AG04449 (cell line): Measurements from ENCODE around the gene TIMM10.

Experiments used
- CTCF ChIA-PET: fragments of 350-600 bp; formaldehyde crosslinking; extraction: SDS; loops from one replicate; lab custom pipeline; 2021; ENCODE audit warnings: antibody characterized with exemption; lab: Yijun Ruan, JAX
- POLR2A ChIA-PET: fragments of 400-600, 350-600 bp; formaldehyde crosslinking; extraction: SDS; loops from one replicate; lab custom pipeline; 2020; ENCODE audit warnings: antibody characterized with exemption, inconsistent platforms; lab: Yijun Ruan, JAX
- DNase-seq: peaks from one replicate; pipeline ENCODE4 v3.0.0-alpha.2; 2010; ENCODE audit warnings: low read depth, low spot score
- H3K4me3 ChIP-seq: 2 replicates; pipeline ENCODE4 v1.5.1; 2011; ENCODE audit warnings: low read depth, mild to moderate bottlenecking, control low read depth, low read length
- TF ChIP-seq, protein P1 (sequence below): IDR thresholded peaks from one replicate; pipeline ENCODE4 v1.5.1; 2011; ENCODE audit warnings: mild to moderate bottlenecking, moderate library complexity, low read length, control low read depth, inconsistent platforms; ENCODE audit not compliant: insufficient read depth; ENCODE audit errors: missing control alignments

The TIMM10 gene

DNA sequence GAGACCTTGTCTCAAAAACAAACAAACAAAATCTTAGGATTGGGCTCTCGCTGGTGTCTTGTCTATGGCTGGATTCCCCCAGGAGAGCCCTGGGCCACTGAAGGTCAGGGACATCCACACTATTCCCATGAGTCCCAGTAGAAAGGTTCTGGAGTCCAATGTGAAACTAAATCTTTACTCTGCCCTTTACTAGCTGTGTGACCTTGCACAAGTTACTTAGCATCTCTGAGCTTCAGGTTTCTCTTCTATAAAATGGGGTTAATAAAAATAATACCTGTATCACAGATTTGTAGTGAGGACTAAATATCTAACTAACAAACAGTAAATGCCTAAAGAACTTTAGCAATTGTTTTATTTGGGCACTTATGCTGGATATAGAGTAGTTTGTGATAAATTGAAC lies 24.0 kb downstream of the TIMM10 start:
- H3K4me3 ChIP-seq = no peak overlapping the region
- ChIA-PET CTCF (interaction anchor here (0.6 to 9.4 kb wide), 6 partner anchors 12 to 161 kb away, joined by 3 to 142 read pairs (median 6); no protein-coding TSS in a partner anchor), POLR2A (interaction anchor here (0.6 kb wide), 1 partner anchor 25 kb away, joined by 3 read pairs; no protein-coding TSS in a partner anchor)
- no peak for DNase-seq
- TF ChIP-seq, protein P1, sequence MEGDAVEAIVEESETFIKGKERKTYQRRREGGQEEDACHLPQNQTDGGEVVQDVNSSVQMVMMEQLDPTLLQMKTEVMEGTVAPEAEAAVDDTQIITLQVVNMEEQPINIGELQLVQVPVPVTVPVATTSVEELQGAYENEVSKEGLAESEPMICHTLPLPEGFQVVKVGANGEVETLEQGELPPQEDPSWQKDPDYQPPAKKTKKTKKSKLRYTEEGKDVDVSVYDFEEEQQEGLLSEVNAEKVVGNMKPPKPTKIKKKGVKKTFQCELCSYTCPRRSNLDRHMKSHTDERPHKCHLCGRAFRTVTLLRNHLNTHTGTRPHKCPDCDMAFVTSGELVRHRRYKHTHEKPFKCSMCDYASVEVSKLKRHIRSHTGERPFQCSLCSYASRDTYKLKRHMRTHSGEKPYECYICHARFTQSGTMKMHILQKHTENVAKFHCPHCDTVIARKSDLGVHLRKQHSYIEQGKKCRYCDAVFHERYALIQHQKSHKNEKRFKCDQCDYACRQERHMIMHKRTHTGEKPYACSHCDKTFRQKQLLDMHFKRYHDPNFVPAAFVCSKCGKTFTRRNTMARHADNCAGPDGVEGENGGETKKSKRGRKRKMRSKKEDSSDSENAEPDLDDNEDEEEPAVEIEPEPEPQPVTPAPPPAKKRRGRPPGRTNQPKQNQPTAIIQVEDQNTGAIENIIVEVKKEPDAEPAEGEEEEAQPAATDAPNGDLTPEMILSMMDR = no peak

DNA sequence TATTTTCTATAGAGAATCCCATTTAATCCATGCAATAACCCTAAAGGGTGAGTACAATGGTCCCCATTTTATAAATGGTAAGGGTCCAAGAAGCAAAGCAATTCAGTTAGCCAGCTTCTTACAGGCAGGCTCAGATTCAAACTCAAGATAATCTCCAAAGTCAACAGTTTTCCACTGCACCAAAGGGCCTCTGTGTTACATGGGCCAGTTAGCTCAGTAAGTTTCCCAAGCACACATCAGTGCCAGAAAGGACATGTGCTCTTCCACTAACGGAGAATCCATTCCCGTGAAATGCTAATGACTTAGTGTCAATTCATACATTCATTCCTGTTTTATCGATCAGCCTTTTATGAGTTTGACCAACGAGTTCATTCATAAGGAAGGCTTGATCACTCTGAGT lies 26.0 kb downstream of the TIMM10 start:
- TF ChIP-seq, protein P1 = no peak
- CTCF ChIA-PET = interaction anchor here (0.9 to 9.4 kb wide), 5 partner anchors 10 to 137 kb away, joined by 3 to 142 read pairs (median 3); partner anchors contain the start of gene SLC43A3
- H3K4me3 ChIP-seq = no peak overlapping the region
- POLR2A ChIA-PET = no interaction called here
- no peak for DNase-seq

DNA sequence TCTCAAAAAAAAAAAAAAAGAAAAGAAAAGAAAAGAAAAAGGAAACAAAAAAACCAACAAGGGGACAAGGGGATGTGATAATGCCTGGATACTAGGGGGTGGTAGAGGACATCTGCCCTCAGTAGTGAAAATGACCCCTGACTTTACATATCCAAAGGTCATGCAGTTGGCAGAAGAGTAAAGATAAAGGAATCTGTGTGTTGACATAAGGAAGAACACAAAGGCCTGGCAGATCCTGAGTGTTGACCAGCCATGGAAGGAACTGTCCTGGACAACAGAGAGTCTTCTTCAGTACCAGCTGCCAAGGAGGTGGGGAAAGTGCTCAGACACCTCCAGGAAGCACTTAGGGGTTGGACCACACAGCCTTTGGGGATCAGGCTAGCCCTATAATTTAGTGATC lies 27.7 kb downstream of the TIMM10 start:
- no peak overlapping the region for H3K4me3 ChIP-seq
- ChIA-PET CTCF (interaction anchor here (0.7 to 16.8 kb wide), 6 partner anchors 9 to 43 kb away, joined by 3 to 421 read pairs (median 6); partner anchors contain the start of genes RTN4RL2 and SLC43A1), POLR2A (no interaction called here)
- DNase-seq = no peak
- TF ChIP-seq, protein P1 = no peak

DNA sequence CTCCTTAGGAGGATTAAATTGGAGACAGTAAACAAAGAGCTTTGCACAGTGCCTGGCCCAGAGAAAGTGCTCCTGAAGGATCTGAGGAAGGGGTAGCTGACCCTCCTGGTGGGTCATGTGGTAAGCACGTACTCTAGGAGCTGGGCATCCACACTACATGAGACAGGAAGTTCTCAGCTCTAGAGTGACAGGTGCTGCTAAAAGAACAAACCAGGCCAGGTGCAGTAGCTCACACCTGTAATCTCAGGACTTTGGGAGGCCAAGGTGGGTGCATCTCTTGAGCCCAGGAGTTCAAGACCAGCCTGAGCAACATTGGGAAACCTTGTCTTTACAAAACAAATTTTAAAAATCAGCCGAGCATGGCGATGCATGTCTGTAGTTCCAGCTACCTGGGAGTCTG lies 28.2 kb downstream of the TIMM10 start:
- TF ChIP-seq, protein P1 = no peak

DNA sequence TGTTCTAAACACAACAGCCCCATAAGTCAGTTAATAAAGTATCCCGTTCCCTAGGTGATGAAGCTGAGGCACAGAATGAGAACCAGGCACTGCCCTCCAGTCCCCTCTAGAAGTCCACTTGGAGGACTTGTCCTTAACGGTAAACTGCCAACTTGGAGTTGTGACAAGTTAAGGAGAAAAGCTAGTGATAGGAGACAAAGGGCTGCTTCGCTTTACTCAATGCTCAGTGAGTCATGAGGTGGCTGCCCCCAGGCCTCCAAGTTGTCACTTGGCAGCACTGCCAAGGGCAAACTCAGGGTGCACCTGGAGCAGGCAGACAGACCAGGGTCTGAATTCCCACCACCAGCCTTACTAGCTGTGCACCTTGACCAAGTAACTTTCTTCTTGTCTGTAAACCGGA lies 28.6 kb downstream of the TIMM10 start:
- POLR2A ChIA-PET = interaction anchor here (1.8 kb wide), 1 partner anchor 13 kb away, joined by 4 read pairs; the partner anchor contains the start of gene SLC43A1
- TF ChIP-seq, protein P1 = no peak
- no peak for DNase-seq
- CTCF ChIA-PET = interaction anchor here (1.0 to 16.8 kb wide), 9 partner anchors 8 to 66 kb away, joined by 3 to 421 read pairs (median 6); partner anchors contain the start of genes RTN4RL2 and SLC43A1
- no peak overlapping the region for H3K4me3 ChIP-seq

More for the DNA sequence above, 28.2 kb downstream of the TIMM10 start:
- no peak for DNase-seq
- CTCF ChIA-PET = interaction anchor here (1.0 to 16.8 kb wide), 9 partner anchors 8 to 66 kb away, joined by 3 to 421 read pairs (median 6); partner anchors contain the start of genes RTN4RL2 and SLC43A1
- POLR2A ChIA-PET = interaction anchor here (1.8 kb wide), 1 partner anchor 13 kb away, joined by 4 read pairs; the partner anchor contains the start of gene SLC43A1
- H3K4me3 ChIP-seq = no peak overlapping the region

DNA sequence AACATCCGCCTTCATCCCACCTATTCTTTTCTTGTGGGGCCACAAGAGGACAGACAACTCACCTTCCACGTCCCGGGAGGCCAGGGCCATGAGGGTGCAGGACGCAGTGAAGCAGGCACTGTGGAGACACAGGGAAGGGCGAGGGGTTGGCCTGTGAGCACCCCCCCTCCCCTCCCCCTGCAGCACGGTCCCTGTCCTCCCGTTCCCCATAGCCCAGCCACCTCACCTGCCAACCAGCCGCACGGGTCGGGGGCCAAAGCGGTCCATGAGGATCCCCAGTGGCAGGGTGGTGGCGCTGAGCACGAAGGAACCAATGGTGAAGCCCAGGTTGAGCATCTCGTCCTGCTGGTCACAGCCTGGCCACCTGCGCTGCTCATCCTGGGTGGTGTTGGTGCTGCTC lies 29.6 kb downstream of the TIMM10 start:
- CTCF ChIA-PET = interaction anchor here (1.2 to 16.8 kb wide), 4 partner anchors 7 to 67 kb away, joined by 3 to 421 read pairs (median 75); partner anchors contain the start of gene SLC43A1
- POLR2A ChIA-PET = interaction anchor here (1.8 kb wide), 1 partner anchor 15 kb away, joined by 4 read pairs; the partner anchor contains the start of gene SLC43A1
- TF ChIP-seq, protein P1 = no peak
- DNase-seq = no peak
- H3K4me3 ChIP-seq = no peak overlapping the region
